Lower leg skin (tissue), 4 donors: ENCODE measurements around the gene RIPPLY2. TPM values are rescaled to one million over a fixed set of nuclear protein-coding genes. Genes with fewer than 3 reads are reported as not detected.

Source experiments
- DNase-seq, 2 donors: peaks; one replicate each; pipeline ENCODE4 v3.0.0-alpha.2; 2019; ENCODE audit warnings: low spot score in 2 of 2
- H3K4me3 ChIP-seq: fragments of 200-600 bp; sonication (generic); 2 replicates; pipeline ENCODE4 v1.5.1; 2017; ENCODE audit warnings: mild to moderate bottlenecking, low read depth; ENCODE audit not compliant: poor library complexity, severe bottlenecking
- CTCF ChIP-seq, 3 donors: fragments of 450-650 bp; IDR thresholded peaks; one replicate each; pipeline ENCODE4 v1.5.1; 2016; ENCODE audit warnings: antibody characterized with exemption in 3 of 3, mild to moderate bottlenecking in 3 of 3, moderate library complexity in 2 of 3
- POLR2A ChIP-seq, 2 donors: fragments of 450-650 bp; IDR thresholded peaks; one replicate each; pipeline ENCODE4 v1.6.1; 2016 to 2017; ENCODE audit warnings: antibody characterized with exemption in 2 of 2, mild to moderate bottlenecking in 1 of 2, moderate library complexity in 1 of 2
- WGBS, 2 donors: methylation state at CpG; one replicate each; pipeline ENCODE4 v1.1.5; 2018; 5-methylcytosine and 5-hydroxymethylcytosine counted together
- intact Hi-C: fragments of 100-400 bp; cut with DNase I; formaldehyde crosslinking; loops from one replicate; pipeline ENCODE4 v1.15.0; 2023; ENCODE audit warnings: low total_unique reads
- total RNA-seq, 4 donors: library from RNA; depleted of rRNA; stranded (reverse); fragments of >200 nt; gene quantifications; one replicate each; pipeline ENCODE4 v1.1.0, GENCODE V29; 2016

The RIPPLY2 gene
- total RNA-seq, 4 donors from 2014 or later, result not detected

DNA sequence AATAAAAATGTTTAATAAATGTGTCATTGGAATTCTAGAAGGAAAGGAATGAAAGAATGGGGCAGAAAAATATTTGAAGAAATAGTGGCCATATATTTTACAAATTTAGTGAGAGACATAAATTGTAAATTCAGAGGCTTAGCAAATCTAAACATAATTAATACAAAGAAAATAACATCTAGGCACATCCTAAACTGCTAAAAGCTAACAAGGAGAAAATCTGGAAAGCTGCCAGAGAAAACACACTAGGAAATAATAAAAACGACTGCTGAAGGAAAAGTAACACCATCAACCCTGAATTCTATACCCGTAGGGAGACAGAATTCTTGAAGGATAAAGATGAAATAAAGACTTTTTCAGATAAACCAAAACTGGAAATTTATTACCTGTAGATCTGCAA lies 30.1 kb downstream of the RIPPLY2 start:
- no peak overlapping the region for H3K4me3 ChIP-seq
- 27 to 30% methylated on average over 2 of the region's 2 CpGs for WGBS, 2 donors
- no peak for DNase-seq
- intact Hi-C loops, result no loop called here
- TF ChIP-seq POLR2A (IDR thresholded peaks at IDR 0.05), result no peak
- TF ChIP-seq CTCF (IDR thresholded peaks at IDR 0.05), result no peak

GRCh38 chr6:83884523-83884922 lies 31.4 kb downstream of the RIPPLY2 start:
- 2 to 4% methylated on average over 4 of the region's 4 CpGs for WGBS, 2 donors
- intact Hi-C loops, result no loop called here
- no peak for DNase-seq
- no peak overlapping the region for H3K4me3 ChIP-seq
- TF ChIP-seq CTCF (IDR thresholded peaks at IDR 0.05) (no peak), POLR2A (IDR thresholded peaks at IDR 0.05) (no peak)

DNA sequence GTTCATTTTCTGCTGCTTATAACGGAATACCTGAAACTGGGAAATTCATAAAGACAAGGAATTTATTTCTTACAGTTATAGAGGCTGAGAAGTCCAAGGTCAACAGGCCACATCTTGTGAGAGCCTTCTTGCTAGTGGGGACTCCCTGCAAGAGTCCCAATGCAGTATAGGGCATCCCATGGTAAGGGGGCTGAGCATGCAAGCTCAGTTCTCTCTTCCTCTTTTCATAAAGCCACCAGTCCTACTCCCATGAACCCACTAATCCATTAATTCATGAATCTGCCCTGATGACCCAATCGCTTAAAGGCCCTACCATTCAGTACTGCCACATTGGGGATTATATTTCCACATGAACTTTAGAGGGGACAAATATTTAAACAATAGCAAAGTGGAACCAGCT lies 32.8 kb downstream of the RIPPLY2 start:
- TF ChIP-seq CTCF (IDR thresholded peaks at IDR 0.05) (no peak), POLR2A (IDR thresholded peaks at IDR 0.05) (no peak)
- WGBS, 2 donors, result 95 to 97% methylated on average over 2 of the region's 2 CpGs
- intact Hi-C loops, result no loop called here
- DNase-seq, result no peak
- H3K4me3 ChIP-seq, result no peak overlapping the region

- DNase-seq, result no peak
- TF ChIP-seq POLR2A (IDR thresholded peaks at IDR 0.05), result no peak
- TF ChIP-seq CTCF (IDR thresholded peaks at IDR 0.05), result no peak
- H3K4me3 ChIP-seq, result no peak overlapping the region
- intact Hi-C loops, result no loop called here
- whole genome bisulfite sequencing, 2 donors, result 100% methylated on average over 1 of the region's 1 CpG
Observed at GRCh38 chr6:83889621-83890020, 36.5 kb downstream of the RIPPLY2 start.

DNA sequence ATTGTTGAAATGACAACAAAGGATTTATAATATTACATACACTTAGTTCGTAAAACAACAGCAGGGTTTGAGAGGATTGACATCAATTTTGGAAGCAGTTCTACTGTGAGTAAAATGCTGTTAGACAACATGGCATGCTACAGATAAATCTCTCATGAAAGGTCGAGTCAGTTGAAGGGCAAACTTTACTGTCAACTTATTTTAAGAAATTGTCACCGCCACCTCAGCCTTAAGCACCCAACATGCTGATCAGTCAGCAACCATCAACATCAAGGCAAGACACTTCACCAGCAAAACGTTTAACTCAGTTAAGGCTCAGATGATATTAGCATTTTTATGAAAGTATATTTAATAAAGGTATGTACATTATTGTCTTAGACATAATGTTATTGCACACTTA lies 37.4 kb downstream of the RIPPLY2 start:
- no peak for DNase-seq
- 91 to 92% methylated on average over 4 of the region's 4 CpGs for WGBS, 2 donors
- no peak for TF ChIP-seq POLR2A (IDR thresholded peaks at IDR 0.05)
- intact Hi-C loops, result no loop called here
- H3K4me3 ChIP-seq, result no peak overlapping the region

GRCh38 chr6:83891586-83891985 lies 38.4 kb downstream of the RIPPLY2 start:
- 84 to 89% methylated on average over 4 of the region's 4 CpGs for WGBS, 2 donors
- H3K4me3 ChIP-seq, result no peak overlapping the region

More at GRCh38 chr6:83891586-83891985, 38.4 kb downstream of the RIPPLY2 start:
- intact Hi-C loops, result no loop called here
- DNase-seq, result no peak
- TF ChIP-seq CTCF (IDR thresholded peaks at IDR 0.05), result no peak
- no peak for TF ChIP-seq POLR2A (IDR thresholded peaks at IDR 0.05)
